A549 (cell line): ENCODE measurements around the gene GNPDA2. TPM values are rescaled to one million over a fixed set of nuclear protein-coding genes. Genes with fewer than 3 reads are reported as not detected.

Experiments used
- ATAC-seq, 2 experiments: fragments of 200-7000 bp in 1 of 2; fragments of >200 bp in 1 of 2; cut with Nextera tagmentation in 1 of 2; cut with Tn5 transposase in 1 of 2; 3 replicates each; pipeline versions ENCODE4 v1.8.0 to v1.9.1; 2018 to 2020; ENCODE audit warnings: mild to moderate bottlenecking in 1 of 2, moderate library complexity in 1 of 2
- CTCF ChIA-PET: fragments of 300-600 bp; sonication (Branson Sonifier 250); formaldehyde crosslinking; extraction: SDS; loops from one replicate; lab custom pipeline; 2021; ENCODE audit warnings: antibody characterized with exemption, inconsistent platforms; lab: Yijun Ruan, JAX
- POLR2A ChIA-PET: fragments of 350-600 bp; formaldehyde crosslinking; extraction: SDS; loops from one replicate; lab custom pipeline; 2021; ENCODE audit warnings: antibody characterized with exemption, inconsistent platforms; lab: Yijun Ruan, JAX
- DNase-seq, 2 experiments: peaks; one replicate each; pipeline versions ENCODE4 v3.0.0 to v3.0.0-alpha.2; 2011 to 2016; ENCODE audit warnings: low read depth in 1 of 2, low spot score in 1 of 2
- FAIRE-seq: peaks from 2 replicates; lab custom pipeline; 2011; peaks lifted over from hg19 to GRCh38; lab: Jason Lieb, UNC
- H3K27ac ChIP-seq, 2 experiments: fragments of >200 bp; sonication (Bioruptor Twin); formaldehyde crosslinking; 3 replicates each; pipeline ENCODE4 v1.5.1; 2016 to 2017
- H3K4me1 ChIP-seq: fragments of >200 bp; sonication (Bioruptor Twin); formaldehyde crosslinking; 3 replicates; pipeline ENCODE4 v1.6.1; 2016
- H3K4me2 ChIP-seq: fragments of >200 bp; sonication (Bioruptor Twin); formaldehyde crosslinking; 3 replicates; pipeline ENCODE4 v1.6.1; 2016
- H3K4me3 ChIP-seq: fragments of >200 bp; sonication (Bioruptor Twin); formaldehyde crosslinking; 3 replicates; pipeline ENCODE4 v1.5.1; 2016
- H3K9me3 ChIP-seq: fragments of >200 bp; sonication (Bioruptor Twin); formaldehyde crosslinking; 3 replicates; pipeline ENCODE4 v1.6.1; 2016
- CEBPB ChIP-seq, 2 experiments: fragments of >200 bp in 1 of 2; sonication (Bioruptor Twin) in 1 of 2; formaldehyde crosslinking in 1 of 2; IDR thresholded peaks; 2 replicates each; pipeline ENCODE4 v1.6.1; 2012 to 2016
- CHD2 ChIP-seq: fragments of 150-350 bp; IDR thresholded peaks from 2 replicates; pipeline ENCODE4 v1.6.1; 2014; ENCODE audit warnings: low read length; ENCODE audit not compliant: partially characterized antibody
- CHD4 ChIP-seq: fragments of 200-600 bp; sonication (generic); IDR thresholded peaks from 2 replicates; pipeline ENCODE4 v1.6.1; 2016; ENCODE audit warnings: antibody characterized with exemption, mild to moderate bottlenecking, borderline replicate concordance
- EHMT2 ChIP-seq: fragments of 200-600 bp; sonication (generic); IDR thresholded peaks from 2 replicates; pipeline ENCODE4 v1.6.1; 2016; ENCODE audit warnings: antibody characterized with exemption, low read depth, mild to moderate bottlenecking, moderate library complexity
- FOSL2 ChIP-seq, 2 experiments: fragments of 450-650 bp in 1 of 2; fragments of >200 bp in 1 of 2; sonication (Bioruptor Twin) in 1 of 2; formaldehyde crosslinking; IDR thresholded peaks; 2 replicates each; pipeline versions ENCODE4 v1.5.0 to v1.6.1; 2016 to 2020; ENCODE audit warnings: mild to moderate bottlenecking in 1 of 2, moderate library complexity in 1 of 2
- FOXS1 ChIP-seq: fragments of 250-450 bp; sonication (Bioruptor Pico); IDR thresholded peaks from 2 replicates; pipeline ENCODE4 v1.5.0; 2020; ENCODE audit warnings: mild to moderate bottlenecking, moderate library complexity
- HDAC2 ChIP-seq: fragments of 200-600 bp; sonication (generic); IDR thresholded peaks from 2 replicates; pipeline ENCODE4 v1.6.1; 2016
- HEYL ChIP-seq: fragments of 250-450 bp; sonication (Bioruptor Pico); IDR thresholded peaks from 2 replicates; pipeline ENCODE4 v1.8.0; 2021; ENCODE audit warnings: mild to moderate bottlenecking, moderate library complexity
- HOXA7 ChIP-seq: fragments of 250-450 bp; sonication (Bioruptor Pico); IDR thresholded peaks from 2 replicates; pipeline ENCODE4 v1.5.0; 2020; ENCODE audit warnings: mild to moderate bottlenecking, moderate library complexity
- HOXB13 ChIP-seq: fragments of 250-450 bp; sonication (Bioruptor Pico); IDR thresholded peaks from 2 replicates; pipeline ENCODE4 v1.5.0; 2020; ENCODE audit warnings: low read depth, mild to moderate bottlenecking, moderate library complexity
- HOXB5 ChIP-seq: fragments of 250-450 bp; sonication (Bioruptor Pico); IDR thresholded peaks from 2 replicates; pipeline ENCODE4 v1.5.0; 2020; ENCODE audit warnings: mild to moderate bottlenecking, moderate library complexity
- KDM1A ChIP-seq: fragments of 200-600 bp; sonication (generic); IDR thresholded peaks from 2 replicates; pipeline ENCODE4 v1.6.1; 2016; ENCODE audit warnings: low read depth, mild to moderate bottlenecking
- MAZ ChIP-seq: fragments of 150-350 bp; IDR thresholded peaks from 2 replicates; pipeline ENCODE4 v1.6.1; 2014; ENCODE audit warnings: antibody characterized with exemption, low read depth, low read length, borderline replicate concordance
- PHF8 ChIP-seq: fragments of 200-600 bp; sonication (generic); IDR thresholded peaks from 2 replicates; pipeline ENCODE4 v1.6.1; 2016; ENCODE audit warnings: low read depth, mild to moderate bottlenecking, antibody characterized with exemption, moderate library complexity, borderline replicate concordance
- POLR2AphosphoS2 ChIP-seq: conservative IDR thresholded peaks from 2 replicates; pipeline ENCODE4 v1.6.1; 2012; ENCODE audit warnings: low read length, improper control_type of control experiment, inconsistent platforms
- RAD21 ChIP-seq, 2 experiments: fragments of >200 bp in 1 of 2; sonication (Bioruptor Twin) in 1 of 2; formaldehyde crosslinking in 1 of 2; IDR thresholded peaks in 1 of 2; conservative IDR thresholded peaks in 1 of 2; 2 replicates in 1 of 2; 3 replicates in 1 of 2; pipeline ENCODE4 v1.6.1; 2012 to 2018; ENCODE audit warnings: inconsistent platforms in 1 of 2
- RARB ChIP-seq: fragments of 250-450 bp; sonication (Bioruptor Pico); IDR thresholded peaks from 2 replicates; pipeline ENCODE4 v1.8.0; 2021; ENCODE audit warnings: mild to moderate bottlenecking, moderate library complexity
- RCOR1 ChIP-seq: fragments of 150-350 bp; IDR thresholded peaks from 2 replicates; pipeline ENCODE4 v1.6.1; 2014; ENCODE audit warnings: antibody characterized with exemption, low read length, low read depth
- RFX5 ChIP-seq: fragments of 450-650 bp; IDR thresholded peaks from 2 replicates; pipeline ENCODE4 v1.7.1; 2014; ENCODE audit warnings: antibody characterized with exemption, mild to moderate bottlenecking, moderate library complexity
- RNF2 ChIP-seq: fragments of 200-600 bp; sonication (generic); IDR thresholded peaks from 2 replicates; pipeline ENCODE4 v1.6.1; 2016; ENCODE audit warnings: low read depth, mild to moderate bottlenecking, antibody characterized with exemption, moderate library complexity, borderline replicate concordance
- SMC3 ChIP-seq: fragments of >200 bp; sonication (Bioruptor Twin); formaldehyde crosslinking; IDR thresholded peaks from 3 replicates; pipeline ENCODE4 v1.6.1; 2018; ENCODE audit warnings: inconsistent platforms
- SREBF2 ChIP-seq: fragments of 450-650 bp; IDR thresholded peaks from 2 replicates; pipeline ENCODE4 v1.6.1; 2014; ENCODE audit warnings: mild to moderate bottlenecking, moderate library complexity
- ZFP36 ChIP-seq: fragments of 450-650 bp; IDR thresholded peaks from 2 replicates; pipeline ENCODE4 v1.6.1; 2014; ENCODE audit warnings: borderline replicate concordance; ENCODE audit not compliant: partially characterized antibody
- WGBS: methylation state at CpG from one replicate; pipeline ENCODE4 v1.1.6; 2017; ENCODE audit errors: missing lambda C conversion rate; 5-methylcytosine and 5-hydroxymethylcytosine counted together
- polyA plus RNA-seq, 4 experiments: library from polyadenylated mRNA; depleted of rRNA in 3 of 4; stranded (reverse); fragments of >200 nt; fragmentation: RNase III in 1 of 4; extraction: RNeasy Plus Mini Kit Qiagen cat#74134 plus additional on column Dnase treatment in 1 of 4; gene quantifications; 2 replicates in 3 of 4; 3 replicates in 1 of 4; pipeline ENCODE4 v1.2.3, GENCODE V29; 2011 to 2017
- TF ChIP-seq, protein P1 (sequence below): fragments of >200 bp; sonication (Bioruptor Twin); formaldehyde crosslinking; IDR thresholded peaks from 3 replicates; pipeline ENCODE4 v1.5.1; 2016
- TF ChIP-seq, protein P2 (sequence below): fragments of 200-600 bp; sonication (generic); IDR thresholded peaks from 2 replicates; pipeline ENCODE4 v1.6.1; 2016; ENCODE audit warnings: antibody characterized with exemption, mild to moderate bottlenecking, moderate library complexity
- TF ChIP-seq, protein P3 (sequence below): fragments of 250-450 bp; sonication (Bioruptor Pico); IDR thresholded peaks from 2 replicates; pipeline ENCODE4 v1.5.0; 2020; ENCODE audit warnings: low read depth, mild to moderate bottlenecking, moderate library complexity
- TF ChIP-seq, protein P4 (sequence below): IDR thresholded peaks from 2 replicates; pipeline ENCODE4 v1.6.1; 2012

GNPDA2 gene
- polyA plus RNA-seq, 2 of the 4 experiments (the other 2 are of a cell fraction) = 12.2 to 19.7 TPM

DNA sequence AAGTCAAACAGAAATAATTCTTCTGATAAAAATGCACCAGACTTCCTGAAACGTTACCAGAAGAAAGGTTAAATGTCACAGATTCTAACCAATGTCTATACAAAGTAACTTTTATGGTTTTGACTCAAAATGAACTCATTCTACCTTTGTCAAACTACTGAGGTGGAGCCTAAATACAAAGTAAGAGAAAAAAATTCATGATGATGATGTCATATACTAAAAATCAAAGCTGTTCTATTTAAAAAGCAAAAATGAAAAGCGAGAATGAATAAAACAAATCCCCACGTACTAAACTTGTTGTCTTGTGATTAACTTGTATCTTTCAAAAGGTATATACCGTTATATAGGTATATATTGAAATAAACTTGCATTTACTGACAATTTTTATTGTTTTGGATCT, 21.7 kb downstream of the GNPDA2 start:
- TF ChIP-seq MAZ (no peak), KDM1A (no peak), HOXB13 (CRISPR knock-in tag) (no peak), RFX5 (no peak), HOXB5 (no peak), SMC3 (no peak), ZFP36 (no peak), CEBPB (IDR thresholded peaks at IDR 0.05) (no peak), RCOR1 (no peak), RNF2 (no peak), CHD4 (no peak), EHMT2 (no peak)
- TF ChIP-seq, protein P1, sequence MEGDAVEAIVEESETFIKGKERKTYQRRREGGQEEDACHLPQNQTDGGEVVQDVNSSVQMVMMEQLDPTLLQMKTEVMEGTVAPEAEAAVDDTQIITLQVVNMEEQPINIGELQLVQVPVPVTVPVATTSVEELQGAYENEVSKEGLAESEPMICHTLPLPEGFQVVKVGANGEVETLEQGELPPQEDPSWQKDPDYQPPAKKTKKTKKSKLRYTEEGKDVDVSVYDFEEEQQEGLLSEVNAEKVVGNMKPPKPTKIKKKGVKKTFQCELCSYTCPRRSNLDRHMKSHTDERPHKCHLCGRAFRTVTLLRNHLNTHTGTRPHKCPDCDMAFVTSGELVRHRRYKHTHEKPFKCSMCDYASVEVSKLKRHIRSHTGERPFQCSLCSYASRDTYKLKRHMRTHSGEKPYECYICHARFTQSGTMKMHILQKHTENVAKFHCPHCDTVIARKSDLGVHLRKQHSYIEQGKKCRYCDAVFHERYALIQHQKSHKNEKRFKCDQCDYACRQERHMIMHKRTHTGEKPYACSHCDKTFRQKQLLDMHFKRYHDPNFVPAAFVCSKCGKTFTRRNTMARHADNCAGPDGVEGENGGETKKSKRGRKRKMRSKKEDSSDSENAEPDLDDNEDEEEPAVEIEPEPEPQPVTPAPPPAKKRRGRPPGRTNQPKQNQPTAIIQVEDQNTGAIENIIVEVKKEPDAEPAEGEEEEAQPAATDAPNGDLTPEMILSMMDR = no peak
- TF ChIP-seq, protein P2, sequence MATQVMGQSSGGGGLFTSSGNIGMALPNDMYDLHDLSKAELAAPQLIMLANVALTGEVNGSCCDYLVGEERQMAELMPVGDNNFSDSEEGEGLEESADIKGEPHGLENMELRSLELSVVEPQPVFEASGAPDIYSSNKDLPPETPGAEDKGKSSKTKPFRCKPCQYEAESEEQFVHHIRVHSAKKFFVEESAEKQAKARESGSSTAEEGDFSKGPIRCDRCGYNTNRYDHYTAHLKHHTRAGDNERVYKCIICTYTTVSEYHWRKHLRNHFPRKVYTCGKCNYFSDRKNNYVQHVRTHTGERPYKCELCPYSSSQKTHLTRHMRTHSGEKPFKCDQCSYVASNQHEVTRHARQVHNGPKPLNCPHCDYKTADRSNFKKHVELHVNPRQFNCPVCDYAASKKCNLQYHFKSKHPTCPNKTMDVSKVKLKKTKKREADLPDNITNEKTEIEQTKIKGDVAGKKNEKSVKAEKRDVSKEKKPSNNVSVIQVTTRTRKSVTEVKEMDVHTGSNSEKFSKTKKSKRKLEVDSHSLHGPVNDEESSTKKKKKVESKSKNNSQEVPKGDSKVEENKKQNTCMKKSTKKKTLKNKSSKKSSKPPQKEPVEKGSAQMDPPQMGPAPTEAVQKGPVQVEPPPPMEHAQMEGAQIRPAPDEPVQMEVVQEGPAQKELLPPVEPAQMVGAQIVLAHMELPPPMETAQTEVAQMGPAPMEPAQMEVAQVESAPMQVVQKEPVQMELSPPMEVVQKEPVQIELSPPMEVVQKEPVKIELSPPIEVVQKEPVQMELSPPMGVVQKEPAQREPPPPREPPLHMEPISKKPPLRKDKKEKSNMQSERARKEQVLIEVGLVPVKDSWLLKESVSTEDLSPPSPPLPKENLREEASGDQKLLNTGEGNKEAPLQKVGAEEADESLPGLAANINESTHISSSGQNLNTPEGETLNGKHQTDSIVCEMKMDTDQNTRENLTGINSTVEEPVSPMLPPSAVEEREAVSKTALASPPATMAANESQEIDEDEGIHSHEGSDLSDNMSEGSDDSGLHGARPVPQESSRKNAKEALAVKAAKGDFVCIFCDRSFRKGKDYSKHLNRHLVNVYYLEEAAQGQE = no peak
- TF ChIP-seq, protein P3, sequence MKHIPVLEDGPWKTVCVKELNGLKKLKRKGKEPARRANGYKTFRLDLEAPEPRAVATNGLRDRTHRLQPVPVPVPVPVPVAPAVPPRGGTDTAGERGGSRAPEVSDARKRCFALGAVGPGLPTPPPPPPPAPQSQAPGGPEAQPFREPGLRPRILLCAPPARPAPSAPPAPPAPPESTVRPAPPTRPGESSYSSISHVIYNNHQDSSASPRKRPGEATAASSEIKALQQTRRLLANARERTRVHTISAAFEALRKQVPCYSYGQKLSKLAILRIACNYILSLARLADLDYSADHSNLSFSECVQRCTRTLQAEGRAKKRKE (CRISPR knock-in tag) = no peak
- no peak overlapping the region for H3K4me2 ChIP-seq
- H3K4me3 ChIP-seq = no peak overlapping the region
- 86% methylated on average over 4 of the region's 4 CpGs for WGBS
- no peaks in the 10 kb centered on the region for H3K4me1 ChIP-seq
- DNase-seq (no peak), ATAC-seq (no peak), FAIRE-seq (no peak)
- CTCF ChIA-PET = interaction anchor here (0.7 kb wide), 1 partner anchor 699 kb away, joined by 3 read pairs; no protein-coding TSS in a partner anchor
- POLR2A ChIA-PET = no interaction called here
- H3K9me3 ChIP-seq = no peaks in the 10 kb centered on the region
- H3K27ac ChIP-seq = no peak overlapping the region

DNA sequence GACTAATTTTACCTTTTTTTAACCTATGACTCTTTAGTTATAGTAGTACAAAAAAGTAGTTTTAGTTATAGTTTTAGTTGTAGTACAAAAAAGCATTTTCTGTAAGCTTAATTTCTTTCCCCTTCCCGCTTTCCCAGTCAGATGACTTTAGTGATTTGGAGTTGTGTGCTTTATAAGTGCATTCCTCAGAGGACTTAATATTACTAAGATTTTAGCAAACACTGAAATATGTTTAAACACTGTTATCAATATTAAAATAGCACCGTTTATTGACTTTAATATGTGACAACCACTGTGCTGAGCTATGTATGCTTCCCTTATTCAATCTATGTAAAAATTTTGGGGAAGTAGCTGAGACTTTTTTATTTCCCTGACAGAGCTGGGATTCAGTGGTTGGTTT, 25.3 kb downstream of the GNPDA2 start:
- no peak overlapping the region for H3K4me3 ChIP-seq
- DNase-seq (no peak), FAIRE-seq (no peak), ATAC-seq (no peak)
- no peaks in the 10 kb centered on the region for H3K9me3 ChIP-seq
- 88% methylated on average over 2 of the region's 2 CpGs for WGBS
- ChIA-PET POLR2A (no interaction called here), CTCF (no interaction called here)
- H3K4me1 ChIP-seq = no peaks in the 10 kb centered on the region
- TF ChIP-seq HOXA7 (CRISPR knock-in tag) = no peak
- TF ChIP-seq, protein P4, sequence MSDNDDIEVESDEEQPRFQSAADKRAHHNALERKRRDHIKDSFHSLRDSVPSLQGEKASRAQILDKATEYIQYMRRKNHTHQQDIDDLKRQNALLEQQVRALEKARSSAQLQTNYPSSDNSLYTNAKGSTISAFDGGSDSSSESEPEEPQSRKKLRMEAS = no peak
- TF ChIP-seq RAD21 (conservative IDR thresholded peaks at IDR 0.05 in 1 of 2, IDR thresholded peaks at IDR 0.05 in 1 of 2) = no peak
- TF ChIP-seq ZFP36 = no peak
- no peak for TF ChIP-seq SREBF2
- no peak for TF ChIP-seq HEYL (CRISPR knock-in tag)
- no peak for TF ChIP-seq POLR2AphosphoS2
- TF ChIP-seq CHD2 = no peak
- no peak for TF ChIP-seq RARB (CRISPR knock-in tag)
- no peak for TF ChIP-seq FOSL2 (IDR thresholded peaks at IDR 0.05)
- no peak for TF ChIP-seq FOSL2 (CRISPR knock-in tag; IDR thresholded peaks at IDR 0.05)
- TF ChIP-seq RCOR1 = no peak
- no peak for TF ChIP-seq RNF2
- no peak for TF ChIP-seq KDM1A
- TF ChIP-seq HDAC2 = no peak
- no peak for TF ChIP-seq PHF8
- no peak for TF ChIP-seq FOXS1 (CRISPR knock-in tag)
- TF ChIP-seq MAZ = no peak
- no peak overlapping the region for H3K4me2 ChIP-seq
- no peak overlapping the region for H3K27ac ChIP-seq
